Stimulated activated CD8-positive, alpha-beta memory T cell treated with anti-CD3 and anti-CD28 coated beads, Interleukin-12 subunit alpha, Interleukin-12 subunit beta, amount 100 ng/mL, for 24 hours (primary cell): Measurements from ENCODE around the gene CBFA2T3.

Experiments used
- DNase-seq: peaks from one replicate; pipeline ENCODE4 v3.0.0-alpha.2; 2020; ENCODE audit errors: extremely low read depth

Gene CBFA2T3

DNA sequence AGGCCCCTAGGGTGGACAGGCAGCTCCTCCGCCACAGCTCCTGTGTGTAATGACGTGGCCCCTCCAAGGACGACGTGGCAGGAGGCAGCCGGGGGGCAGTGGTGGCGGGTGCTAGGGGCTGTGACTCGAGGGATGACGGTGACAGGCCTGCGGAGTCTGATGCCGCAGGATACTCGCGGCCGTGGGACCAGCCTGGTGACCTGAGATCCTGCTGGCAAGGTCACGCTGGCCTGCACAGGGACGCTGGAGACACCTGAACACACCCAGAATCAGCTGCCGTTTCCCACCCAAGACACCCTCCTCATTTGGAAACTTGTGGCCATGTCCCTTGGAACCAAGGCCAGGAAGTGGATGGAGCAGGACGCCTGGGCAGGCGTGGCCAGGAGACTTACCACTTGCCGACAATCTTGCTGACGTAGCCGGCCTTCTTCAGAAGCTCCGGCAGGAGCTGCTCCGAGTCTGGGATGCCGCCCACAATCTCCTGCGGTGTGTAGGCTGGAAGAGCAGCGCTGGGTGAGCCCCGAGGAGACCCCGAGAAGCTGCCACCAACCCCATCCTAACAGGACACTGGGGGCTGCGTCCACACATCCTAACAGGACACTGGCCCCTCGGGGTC, 136.3 kb downstream of the CBFA2T3 start:
- DNase-seq, result no peak

GRCh38 chr16:88839745-88840599, 137.0 kb downstream of the CBFA2T3 start:
- no peak for DNase-seq

DNA sequence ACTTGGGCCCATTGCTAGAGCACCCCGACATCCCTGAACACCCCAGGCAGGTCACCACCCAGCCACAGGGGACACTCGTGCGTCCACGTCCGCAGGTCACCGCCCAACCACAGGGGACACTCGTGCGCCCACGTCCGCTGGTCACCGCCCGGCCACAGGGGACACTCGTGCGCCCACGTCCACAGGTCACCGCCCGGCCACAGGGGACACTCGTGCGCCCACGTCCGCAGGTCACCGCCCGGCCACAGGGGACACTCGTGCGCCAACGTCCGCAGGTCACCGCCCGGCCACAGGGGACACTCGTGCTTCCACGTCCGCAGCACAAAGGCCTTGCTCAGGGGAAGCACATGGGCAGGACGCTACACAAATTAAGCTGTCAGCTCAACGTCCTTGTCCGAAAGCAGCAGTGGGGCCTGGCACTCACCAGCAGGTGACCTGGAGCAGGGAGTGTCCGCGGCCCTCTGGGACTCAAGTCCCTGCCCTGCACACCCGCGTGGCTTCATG, 137.9 kb downstream of the CBFA2T3 start:
- no peak for DNase-seq

DNA sequence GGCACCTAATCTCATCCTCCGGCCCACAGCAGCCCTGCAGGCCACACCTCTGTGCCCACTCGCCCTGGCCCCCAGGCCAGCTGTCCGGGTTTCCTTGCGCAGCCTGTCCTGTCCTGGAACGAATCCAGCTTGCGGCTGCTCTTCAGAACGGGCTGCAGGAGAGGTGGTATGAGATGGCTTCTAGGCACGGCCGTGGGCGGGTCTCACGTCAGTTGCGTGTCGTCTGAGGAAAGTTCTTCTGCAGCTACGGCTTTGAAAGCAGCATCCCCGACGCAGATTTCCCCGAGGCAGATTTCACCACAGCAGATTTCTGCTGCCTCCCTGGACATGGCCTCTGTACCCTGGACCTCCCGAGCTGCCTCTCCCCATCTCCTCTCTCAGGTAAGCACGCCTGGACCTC, 138.4 kb downstream of the CBFA2T3 start:
- DNase-seq, result no peak

- DNase-seq, result no peak
Measured at GRCh38 chr16:88837806-88838205, 139.2 kb downstream of the CBFA2T3 start.

GRCh38 chr16:88836791-88837190, 140.2 kb downstream of the CBFA2T3 start:
- no peak for DNase-seq

DNA sequence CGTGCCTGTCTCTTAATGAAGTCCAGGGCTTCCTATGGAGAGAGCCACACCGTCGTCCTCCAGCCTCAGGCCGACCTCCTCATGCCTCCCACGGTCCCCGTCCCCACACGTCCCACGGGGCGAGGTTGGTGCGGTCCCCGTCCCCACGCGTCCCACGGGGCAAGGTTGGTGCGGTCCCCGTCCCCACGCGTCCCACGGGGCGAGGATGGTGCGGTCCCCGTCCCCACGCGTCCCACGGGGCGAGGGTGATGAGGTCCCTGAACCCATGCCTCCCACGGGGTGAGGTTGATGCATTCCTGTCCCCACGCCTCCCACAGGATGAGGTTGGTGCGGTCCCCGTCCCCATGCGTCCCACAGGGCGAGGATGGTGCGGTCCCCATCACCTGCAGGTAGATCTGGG, 141.2 kb downstream of the CBFA2T3 start:
- DNase-seq, result no peak

- DNase-seq, result no peak
Measured at GRCh38 chr16:88835383-88835782, 141.6 kb downstream of the CBFA2T3 start.

- no peak for DNase-seq
Measured at GRCh38 chr16:88834670-88835069, 142.3 kb downstream of the CBFA2T3 start.

- no peak for DNase-seq
Measured at GRCh38 chr16:88833086-88833485, 143.9 kb downstream of the CBFA2T3 start.

DNA sequence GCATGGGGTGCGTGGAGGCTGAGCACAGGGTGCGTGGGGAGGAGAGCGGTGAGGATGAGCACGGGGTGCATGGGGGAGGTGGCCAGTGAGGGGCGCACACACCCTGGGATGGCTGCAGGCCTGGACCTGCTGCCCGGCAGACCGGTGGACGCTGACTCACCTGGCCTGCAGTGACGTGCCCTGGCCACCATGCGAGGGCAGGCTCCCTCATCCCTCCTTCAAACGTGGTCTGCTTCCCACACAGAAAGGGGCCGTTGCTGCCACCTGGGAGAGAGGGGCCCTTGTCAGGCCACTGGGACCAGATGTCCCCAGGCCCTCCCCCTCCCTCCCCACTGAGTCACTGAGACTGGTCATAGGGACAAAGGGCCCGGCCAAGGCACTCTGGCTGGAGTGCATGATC, 145.2 kb downstream of the CBFA2T3 start:
- DNase-seq, result no peak

GRCh38 chr16:88830783-88831182, 146.2 kb downstream of the CBFA2T3 start:
- no peak for DNase-seq

DNA sequence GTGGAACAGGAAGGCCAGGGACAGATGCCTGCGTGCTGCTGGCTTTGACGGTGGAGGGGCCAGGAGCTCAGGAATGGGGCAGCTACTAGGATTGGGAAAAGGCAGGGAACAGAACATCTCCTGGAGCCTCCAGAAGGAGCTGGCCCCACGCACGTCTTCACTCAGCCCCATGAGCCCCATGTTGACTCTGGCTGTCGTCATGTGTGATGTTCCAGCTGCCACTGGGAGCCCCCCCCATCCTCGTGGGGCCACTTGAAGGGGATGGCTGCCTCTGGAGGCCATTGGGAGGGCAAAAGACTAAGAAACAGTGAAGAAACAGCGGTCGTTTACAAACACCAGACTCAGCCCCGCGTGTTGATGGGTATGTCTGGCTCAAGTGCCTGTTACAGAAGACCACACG, 146.7 kb downstream of the CBFA2T3 start:
- no peak for DNase-seq

DNA sequence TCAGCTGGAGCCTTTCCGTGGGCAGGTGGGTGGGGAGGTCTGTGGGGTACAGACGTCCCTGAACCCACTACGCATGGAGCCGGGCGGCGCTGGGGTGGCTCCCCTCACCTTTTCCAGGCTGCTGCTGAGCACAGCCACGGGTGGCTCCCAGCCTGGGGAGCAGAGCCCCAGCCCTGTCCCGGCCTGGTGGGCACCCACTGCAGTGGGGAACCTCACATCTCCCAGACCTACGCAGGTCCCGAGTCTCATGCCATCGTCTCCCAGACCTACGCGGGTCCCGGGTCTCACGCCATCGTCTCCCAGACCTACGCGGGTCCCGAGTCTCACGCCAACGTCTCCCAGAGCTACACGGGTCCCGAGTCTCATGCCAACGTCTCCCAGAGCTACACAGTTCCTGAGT, 148.3 kb downstream of the CBFA2T3 start:
- no peak for DNase-seq

- DNase-seq, result no peak
Measured at GRCh38 chr16:88827727-88828126, 149.3 kb downstream of the CBFA2T3 start.

GRCh38 chr16:88826070-88826840, 150.8 kb downstream of the CBFA2T3 start:
- no peak for DNase-seq

- no peak for DNase-seq
Measured at GRCh38 chr16:88825146-88825545, 151.9 kb downstream of the CBFA2T3 start.
